OCI-LY1 (cell line): ENCODE measurements around the gene RFNG.

Experiments
- H2AFZ ChIP-seq: fragments of 200-600 bp; sonication (generic), shearing (Covaris generic); 2 replicates; pipeline ENCODE4 v1.6.0; 2014; ENCODE audit warnings: antibody characterized with exemption, mild to moderate bottlenecking, low read length
- H3F3A ChIP-seq: fragments of 200-600 bp; sonication (generic), shearing (Covaris generic); 2 replicates; pipeline ENCODE4 v1.6.0; 2014; ENCODE audit warnings: mild to moderate bottlenecking, antibody characterized with exemption, low read length, moderate library complexity; ENCODE audit not compliant: insufficient read depth
- H3K27ac ChIP-seq: fragments of 200-600 bp; sonication (generic); 2 replicates; pipeline ENCODE4 v1.5.1; 2014; ENCODE audit warnings: low read length, mixed run types, mild to moderate bottlenecking, low read depth; ENCODE audit not compliant: poor library complexity, severe bottlenecking
- H3K27me3 ChIP-seq: fragments of 200-600 bp; sonication (generic); 2 replicates; pipeline ENCODE4 v1.6.0; 2014; ENCODE audit warnings: antibody characterized with exemption, mild to moderate bottlenecking, low read length, moderate library complexity; ENCODE audit not compliant: insufficient read depth
- H3K36me3 ChIP-seq: fragments of 200-600 bp; sonication (generic); 2 replicates; pipeline ENCODE4 v1.6.1; 2014; ENCODE audit warnings: mild to moderate bottlenecking, antibody characterized with exemption, low read length, moderate library complexity, mixed read lengths; ENCODE audit not compliant: insufficient read depth
- H3K4me1 ChIP-seq: fragments of 200-600 bp; sonication (generic); 2 replicates; pipeline ENCODE4 v1.5.1; 2014; ENCODE audit warnings: mild to moderate bottlenecking, low read length, moderate library complexity; ENCODE audit not compliant: insufficient read depth, severe bottlenecking
- H3K4me2 ChIP-seq: fragments of 200-600 bp; sonication (generic), shearing (Covaris generic); 2 replicates; pipeline ENCODE4 v1.6.1; 2014; ENCODE audit warnings: low read length
- H3K4me3 ChIP-seq: fragments of 200-600 bp; sonication (generic); 2 replicates; pipeline ENCODE4 v1.5.1; 2014; ENCODE audit warnings: low read length, low read depth, mild to moderate bottlenecking, mixed read lengths; ENCODE audit not compliant: poor library complexity, severe bottlenecking
- H3K79me2 ChIP-seq: fragments of 200-600 bp; shearing (Covaris generic); 2 replicates; pipeline ENCODE4 v1.6.1; 2016; ENCODE audit warnings: mixed run types, low read length, mixed read lengths; ENCODE audit not compliant: insufficient read depth
- H3K9ac ChIP-seq: fragments of 200-600 bp; sonication (generic), shearing (Covaris generic); 2 replicates; pipeline ENCODE4 v1.6.1; 2014; ENCODE audit warnings: mild to moderate bottlenecking, low read length, mixed read lengths
- H3K9me2 ChIP-seq: fragments of 200-600 bp; sonication (generic), shearing (Covaris generic); 2 replicates; pipeline ENCODE4 v1.6.1; 2014; ENCODE audit warnings: low read depth, mild to moderate bottlenecking, low read length, mixed read lengths
- H3K9me3 ChIP-seq: fragments of 200-600 bp; shearing (Covaris generic); 2 replicates; pipeline ENCODE4 v1.6.1; 2014; ENCODE audit warnings: low read length, mixed read lengths
- H4K20me1 ChIP-seq: fragments of 200-600 bp; sonication (generic), shearing (Covaris generic); 2 replicates; pipeline ENCODE4 v1.6.0; 2016; ENCODE audit warnings: mild to moderate bottlenecking, low read length; ENCODE audit not compliant: insufficient read depth
- EZH2 ChIP-seq: fragments of 200-600 bp; sonication (generic), shearing (Covaris generic); IDR thresholded peaks from 2 replicates; pipeline ENCODE4 v1.8.0; 2017; ENCODE audit warnings: borderline replicate concordance, mixed run types, mild to moderate bottlenecking, antibody characterized with exemption, low read length, moderate library complexity, mixed read lengths
- TF ChIP-seq, protein P1 (sequence below): fragments of 200-600 bp; sonication (generic), shearing (Covaris generic); IDR thresholded peaks from 2 replicates; pipeline ENCODE4 v1.5.1; 2017; ENCODE audit warnings: mild to moderate bottlenecking, antibody characterized with exemption, low read length, moderate library complexity, mixed read lengths

The RFNG gene

DNA sequence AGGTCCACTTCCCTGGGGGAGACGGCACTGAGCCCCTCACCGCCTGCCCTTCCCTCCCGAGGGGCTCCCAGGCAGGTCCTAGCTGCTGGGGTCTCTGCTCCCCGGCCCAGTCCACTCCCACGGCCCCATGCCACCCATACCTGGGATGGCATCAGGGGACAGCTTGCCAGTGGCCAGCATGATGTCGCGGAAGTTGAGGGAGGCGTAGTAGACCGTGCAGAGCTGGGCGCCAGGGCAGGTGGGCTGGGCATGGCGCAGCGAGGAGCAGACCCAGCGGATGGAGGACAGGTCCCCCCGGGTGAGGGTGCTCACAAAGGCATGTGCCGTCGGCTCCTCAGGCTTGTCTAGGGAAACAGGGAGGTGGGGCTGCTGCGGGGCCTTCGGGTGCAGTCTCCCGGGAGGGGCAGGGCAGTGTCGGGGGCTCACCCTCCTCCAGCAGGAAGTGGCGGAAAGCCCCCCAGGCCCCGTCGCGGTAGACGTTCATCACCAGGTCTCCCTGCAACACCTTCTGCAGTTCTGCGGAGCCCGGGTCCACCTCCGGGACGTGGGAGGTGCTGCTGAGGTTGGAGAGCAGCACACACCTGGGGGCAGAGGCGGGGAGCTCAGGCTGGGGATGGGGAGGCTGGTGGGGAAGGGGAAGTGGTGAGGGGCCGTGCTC is 32.9 kb upstream of the RFNG start:
- TF ChIP-seq, protein P1, sequence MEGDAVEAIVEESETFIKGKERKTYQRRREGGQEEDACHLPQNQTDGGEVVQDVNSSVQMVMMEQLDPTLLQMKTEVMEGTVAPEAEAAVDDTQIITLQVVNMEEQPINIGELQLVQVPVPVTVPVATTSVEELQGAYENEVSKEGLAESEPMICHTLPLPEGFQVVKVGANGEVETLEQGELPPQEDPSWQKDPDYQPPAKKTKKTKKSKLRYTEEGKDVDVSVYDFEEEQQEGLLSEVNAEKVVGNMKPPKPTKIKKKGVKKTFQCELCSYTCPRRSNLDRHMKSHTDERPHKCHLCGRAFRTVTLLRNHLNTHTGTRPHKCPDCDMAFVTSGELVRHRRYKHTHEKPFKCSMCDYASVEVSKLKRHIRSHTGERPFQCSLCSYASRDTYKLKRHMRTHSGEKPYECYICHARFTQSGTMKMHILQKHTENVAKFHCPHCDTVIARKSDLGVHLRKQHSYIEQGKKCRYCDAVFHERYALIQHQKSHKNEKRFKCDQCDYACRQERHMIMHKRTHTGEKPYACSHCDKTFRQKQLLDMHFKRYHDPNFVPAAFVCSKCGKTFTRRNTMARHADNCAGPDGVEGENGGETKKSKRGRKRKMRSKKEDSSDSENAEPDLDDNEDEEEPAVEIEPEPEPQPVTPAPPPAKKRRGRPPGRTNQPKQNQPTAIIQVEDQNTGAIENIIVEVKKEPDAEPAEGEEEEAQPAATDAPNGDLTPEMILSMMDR = no peak
- no peak for TF ChIP-seq EZH2
- peaks cover 98% of the 10 kb centered on the region for H3K36me3 ChIP-seq
- H4K20me1 ChIP-seq = no peaks in the 10 kb centered on the region

DNA sequence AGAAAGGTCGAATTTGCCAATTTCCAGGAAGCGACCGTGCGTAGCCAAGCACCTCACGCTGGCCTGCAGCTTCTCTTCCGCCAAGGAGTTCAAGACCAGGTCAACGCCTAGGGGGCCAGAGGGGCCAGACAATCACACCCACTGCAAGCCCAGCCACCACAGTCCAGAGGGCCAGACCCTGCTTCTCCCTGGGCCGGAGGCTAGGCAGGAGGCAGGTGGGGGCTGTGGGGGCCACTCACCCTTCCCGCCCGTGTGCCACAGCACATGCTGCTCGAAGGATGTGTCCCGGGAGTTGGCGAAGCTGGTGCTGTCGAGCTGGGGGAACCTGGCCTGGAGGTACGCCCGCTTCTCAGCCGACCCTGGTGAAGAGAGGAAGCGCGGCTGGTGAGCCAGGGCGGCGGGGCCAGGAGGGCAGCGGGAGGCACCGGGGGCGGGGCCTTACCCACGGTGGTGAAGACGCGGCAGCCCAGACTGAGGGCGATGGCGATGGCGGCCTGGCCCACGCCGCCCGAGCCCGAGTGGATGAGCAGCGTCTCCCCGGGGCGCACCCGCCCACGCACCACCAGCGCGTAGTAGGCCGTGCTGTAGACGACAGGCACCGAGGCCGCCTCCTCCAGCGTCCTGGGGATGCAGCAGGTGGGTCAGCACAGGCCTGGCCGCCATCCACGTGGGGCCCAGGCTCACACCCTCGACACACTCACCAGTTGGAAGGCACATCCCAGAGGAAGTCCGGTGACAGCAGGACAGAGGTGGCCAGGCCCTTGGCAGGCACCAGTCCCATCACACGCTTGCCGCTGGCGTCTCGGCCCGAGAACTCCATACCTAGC is 32.1 kb upstream of the RFNG start:
- no peaks in the 10 kb centered on the region for H3K9me3 ChIP-seq
- no peak overlapping the region for H3K4me3 ChIP-seq
- no peak overlapping the region for H3K9ac ChIP-seq
- H3K9me2 ChIP-seq = no peaks in the 10 kb centered on the region
- no peaks in the 10 kb centered on the region for H3F3A ChIP-seq
- H4K20me1 ChIP-seq = no peaks in the 10 kb centered on the region
- TF ChIP-seq EZH2 = no peak
- TF ChIP-seq, protein P1 = no peak
- peaks cover 96% of the 10 kb centered on the region for H3K36me3 ChIP-seq
- H3K4me1 ChIP-seq = no peaks in the 10 kb centered on the region
- no peaks in the 10 kb centered on the region for H3K79me2 ChIP-seq
- no peak overlapping the region for H3K4me2 ChIP-seq
- H2AFZ ChIP-seq = no peak overlapping the region
- H3K27me3 ChIP-seq = no peaks in the 10 kb centered on the region
- H3K27ac ChIP-seq = no peak overlapping the region

More for the DNA sequence above, 32.9 kb upstream of the RFNG start:
- H3F3A ChIP-seq = no peaks in the 10 kb centered on the region
- H2AFZ ChIP-seq = no peak overlapping the region
- no peak overlapping the region for H3K9ac ChIP-seq
- H3K27ac ChIP-seq = no peak overlapping the region
- no peaks in the 10 kb centered on the region for H3K27me3 ChIP-seq
- H3K4me2 ChIP-seq = no peak overlapping the region
- H3K9me3 ChIP-seq = no peaks in the 10 kb centered on the region
- H3K79me2 ChIP-seq = no peaks in the 10 kb centered on the region
- no peak overlapping the region for H3K4me3 ChIP-seq
- no peaks in the 10 kb centered on the region for H3K4me1 ChIP-seq
- no peaks in the 10 kb centered on the region for H3K9me2 ChIP-seq

DNA sequence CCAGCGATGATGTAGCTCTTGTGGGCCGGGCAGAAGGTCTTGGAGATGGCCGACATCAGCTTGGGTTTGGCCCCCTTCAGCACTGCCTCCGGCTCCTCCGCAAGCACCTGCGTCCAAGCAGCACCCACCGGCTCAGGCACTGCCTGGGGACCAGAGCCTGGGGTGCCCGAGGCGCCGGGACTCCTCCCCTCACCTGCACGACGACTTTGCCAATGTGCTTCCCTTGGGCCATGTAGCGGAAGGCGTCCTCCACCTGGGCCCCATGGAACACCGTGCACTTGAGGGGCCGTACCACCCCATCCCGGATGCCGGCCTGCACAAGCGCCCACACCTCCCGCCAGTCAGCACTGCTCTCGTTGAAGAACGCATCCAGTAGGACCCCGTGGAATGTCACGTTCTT is 31.4 kb upstream of the RFNG start:
- Histone ChIP-seq H3K27ac (no peak overlapping the region), H3K9ac (no peak overlapping the region), H3K79me2 (no peaks in the 10 kb centered on the region), H3K4me3 (no peak overlapping the region), H3K9me3 (no peaks in the 10 kb centered on the region), H3K4me2 (no peak overlapping the region), H3K9me2 (no peaks in the 10 kb centered on the region), H3K27me3 (no peaks in the 10 kb centered on the region), H3K4me1 (no peaks in the 10 kb centered on the region), H2AFZ (no peak overlapping the region), H3K36me3 (peaks cover 96% of the 10 kb centered on the region), H4K20me1 (no peaks in the 10 kb centered on the region), H3F3A (no peaks in the 10 kb centered on the region)
- TF ChIP-seq EZH2 = no peak
- TF ChIP-seq, protein P1 = no peak
